GM06990 (cell line): ENCODE data around the gene CDC42BPA.

Source experiments
- DNase-seq: peaks from one replicate; pipeline ENCODE4 v3.0.0-alpha.2; 2011; ENCODE audit not compliant: insufficient read length; ENCODE audit errors: extremely low read depth
- H3K27me3 ChIP-seq: replicated peaks from 2 replicates; pipeline ENCODE4 v1.6.0; 2011; ENCODE audit warnings: low read length; ENCODE audit not compliant: control insufficient read depth, insufficient read depth
- H3K36me3 ChIP-seq: 2 replicates; pipeline ENCODE4 v1.5.1; 2011; ENCODE audit warnings: low read length; ENCODE audit not compliant: control insufficient read depth, insufficient read depth
- H3K4me3 ChIP-seq: replicated peaks from 2 replicates; pipeline ENCODE4 v1.5.1; 2011; ENCODE audit warnings: low read depth, mild to moderate bottlenecking, control low read depth, low read length
- CTCF ChIP-seq: IDR thresholded peaks from 2 replicates; pipeline ENCODE4 v1.5.1; 2011; ENCODE audit warnings: low read length, control low read depth, mild to moderate bottlenecking, inconsistent platforms; ENCODE audit not compliant: insufficient read depth, poor library complexity, severe bottlenecking

CDC42BPA gene

GRCh38 chr1:226964611-226965486 is 353.4 kb downstream of the CDC42BPA start:
- DNase-seq = no peak
- no peak for TF ChIP-seq CTCF
- Histone ChIP-seq H3K27me3 (no peaks in the 10 kb centered on the region), H3K36me3 (no peaks in the 10 kb centered on the region; the same call in none of the 2 replicates), H3K4me3 (no peak overlapping the region)

- no peak for DNase-seq
- H3K27me3 ChIP-seq = no peaks in the 10 kb centered on the region
- TF ChIP-seq CTCF = no peak
- H3K36me3 ChIP-seq = no peaks in the 10 kb centered on the region; the same call in none of the 2 replicates
- H3K4me3 ChIP-seq = no peak overlapping the region
These were observed 354.2 kb downstream of the CDC42BPA start for GRCh38 chr1:226964068-226964425.

- H3K4me3 ChIP-seq = no peak overlapping the region
- TF ChIP-seq CTCF = no peak
- H3K36me3 ChIP-seq = no peaks in the 10 kb centered on the region; the same call in none of the 2 replicates
- H3K27me3 ChIP-seq = no peaks in the 10 kb centered on the region
- DNase-seq = no peak
These were observed 355.6 kb downstream of the CDC42BPA start for GRCh38 chr1:226962421-226963391.

- no peak for DNase-seq
- no peak for TF ChIP-seq CTCF
- H3K4me3 ChIP-seq = no peak overlapping the region
- no peaks in the 10 kb centered on the region for H3K27me3 ChIP-seq
- H3K36me3 ChIP-seq = no peaks in the 10 kb centered on the region; the same call in 1 of the 2 replicates
These were observed 357.1 kb downstream of the CDC42BPA start for GRCh38 chr1:226960944-226961765.

- no peaks in the 10 kb centered on the region for H3K36me3 ChIP-seq
- H3K27me3 ChIP-seq = no peaks in the 10 kb centered on the region
- no peak for DNase-seq
- TF ChIP-seq CTCF = no peak
- H3K4me3 ChIP-seq = no peak overlapping the region
These were observed 358.0 kb downstream of the CDC42BPA start for GRCh38 chr1:226960256-226960655.
